ENCODE measurements around the gene VPS16. TPM values are rescaled to one million over a fixed set of nuclear protein-coding genes. Genes with fewer than 3 reads are reported as not detected.

Gene VPS16
- total RNA-seq, 4 donors from 2014 or later: 23.3 to 45.2 (median 26.3) TPM

GRCh38 chr20:2851086-2851485 lies 10.5 kb downstream of the VPS16 start:
- TF ChIP-seq CTCF (IDR thresholded peaks at IDR 0.05; ENCODE audit: low read depth): no peak

GRCh38 chr20:2858591-2858990 lies 18.0 kb downstream of the VPS16 start:
- no peak for TF ChIP-seq CTCF (IDR thresholded peaks at IDR 0.05; ENCODE audit: low read depth)

DNA sequence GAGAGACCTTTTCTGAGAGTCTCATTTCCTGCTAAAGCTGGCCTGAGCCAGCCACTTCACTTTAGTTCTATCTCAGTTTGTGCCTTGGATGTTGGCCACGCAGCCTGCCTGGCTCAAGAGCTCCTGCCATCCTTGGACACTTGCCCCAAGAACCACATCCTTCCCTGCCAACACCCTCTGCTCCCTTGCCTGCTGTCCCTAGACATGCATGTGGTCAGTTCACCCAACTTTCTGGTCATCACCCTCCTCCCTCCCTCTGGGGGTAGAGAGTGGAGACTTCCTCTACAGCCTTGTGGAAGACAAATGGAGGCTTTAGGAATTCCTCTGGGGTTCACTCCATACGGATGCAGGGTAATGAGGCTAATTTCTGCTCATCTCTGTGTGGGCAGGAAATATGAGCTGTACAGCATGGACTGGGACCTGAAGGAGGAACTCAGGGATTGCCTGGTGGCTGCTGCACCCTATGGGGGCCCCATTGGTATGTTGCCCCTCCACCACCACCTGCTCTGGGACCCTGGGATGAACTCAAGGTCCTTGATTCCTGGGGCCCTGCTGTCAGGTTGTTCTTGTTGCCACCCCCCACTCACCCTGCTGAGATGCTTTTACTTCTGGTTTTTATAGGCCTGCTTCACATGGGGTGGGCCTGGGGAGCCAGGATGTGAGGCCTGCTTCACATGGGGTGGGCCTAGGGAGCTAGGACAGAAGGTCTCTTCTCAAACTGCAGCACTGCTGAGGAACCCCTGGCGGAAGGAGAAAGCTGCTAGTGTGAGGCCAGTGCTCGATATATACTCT lies 19.0 kb downstream of the VPS16 start:
- TF ChIP-seq CTCF (IDR thresholded peaks at IDR 0.05; ENCODE audit: low read depth): no peak

DNA sequence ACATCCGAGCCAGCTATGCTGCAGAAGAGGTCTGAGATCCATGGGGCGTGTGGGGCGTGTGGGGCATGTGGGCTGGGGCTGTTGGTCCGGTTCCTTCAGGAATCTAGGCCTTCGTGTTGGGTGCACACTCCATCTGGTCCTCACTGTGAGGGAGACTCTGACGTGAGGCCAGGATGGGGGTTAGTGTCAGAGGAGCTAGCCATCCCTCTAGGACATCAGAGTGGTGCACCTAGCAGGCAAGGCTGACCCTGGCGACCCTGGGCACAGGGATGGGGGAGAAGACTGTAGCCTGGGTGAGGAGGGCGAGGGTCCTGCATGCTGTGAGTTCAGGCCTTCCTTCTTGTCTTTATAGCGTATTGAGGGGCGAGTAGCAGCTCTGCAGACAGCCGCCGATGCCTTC lies 24.1 kb downstream of the VPS16 start:
- no peak for TF ChIP-seq CTCF (IDR thresholded peaks at IDR 0.05; ENCODE audit: low read depth)

DNA sequence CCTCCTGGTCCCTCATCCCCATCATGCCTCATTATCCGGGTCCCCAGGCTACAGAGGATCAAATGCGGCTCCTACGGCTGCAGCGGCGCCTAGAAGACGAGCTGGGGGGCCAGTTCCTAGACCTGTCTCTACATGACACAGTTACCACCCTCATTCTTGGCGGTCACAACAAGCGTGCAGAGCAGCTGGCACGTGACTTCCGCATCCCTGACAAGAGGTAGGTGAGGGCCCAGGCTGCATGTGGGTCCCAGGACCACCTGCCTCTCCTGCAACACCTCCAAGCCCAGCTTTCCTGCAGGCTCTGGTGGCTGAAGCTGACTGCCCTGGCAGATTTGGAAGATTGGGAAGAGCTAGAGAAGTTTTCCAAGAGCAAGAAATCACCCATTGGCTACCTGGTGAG lies 24.6 kb downstream of the VPS16 start:
- no peak for TF ChIP-seq CTCF (IDR thresholded peaks at IDR 0.05; ENCODE audit: low read depth)

GRCh38 chr20:2865630-2866029 lies 25.1 kb downstream of the VPS16 start:
- no peak for TF ChIP-seq CTCF (IDR thresholded peaks at IDR 0.05; ENCODE audit: low read depth)

- no peak for TF ChIP-seq CTCF (IDR thresholded peaks at IDR 0.05; ENCODE audit: low read depth)
Measured at GRCh38 chr20:2866236-2866635, 25.7 kb downstream of the VPS16 start.
